ENCODE measurements around the gene GAL3ST1. TPM values are rescaled to one million over a fixed set of nuclear protein-coding genes. Genes with fewer than 3 reads are reported as not detected.

GAL3ST1 gene
- polyA plus RNA-seq, 1 donor from 2014 or later = 1.6 TPM

DNA sequence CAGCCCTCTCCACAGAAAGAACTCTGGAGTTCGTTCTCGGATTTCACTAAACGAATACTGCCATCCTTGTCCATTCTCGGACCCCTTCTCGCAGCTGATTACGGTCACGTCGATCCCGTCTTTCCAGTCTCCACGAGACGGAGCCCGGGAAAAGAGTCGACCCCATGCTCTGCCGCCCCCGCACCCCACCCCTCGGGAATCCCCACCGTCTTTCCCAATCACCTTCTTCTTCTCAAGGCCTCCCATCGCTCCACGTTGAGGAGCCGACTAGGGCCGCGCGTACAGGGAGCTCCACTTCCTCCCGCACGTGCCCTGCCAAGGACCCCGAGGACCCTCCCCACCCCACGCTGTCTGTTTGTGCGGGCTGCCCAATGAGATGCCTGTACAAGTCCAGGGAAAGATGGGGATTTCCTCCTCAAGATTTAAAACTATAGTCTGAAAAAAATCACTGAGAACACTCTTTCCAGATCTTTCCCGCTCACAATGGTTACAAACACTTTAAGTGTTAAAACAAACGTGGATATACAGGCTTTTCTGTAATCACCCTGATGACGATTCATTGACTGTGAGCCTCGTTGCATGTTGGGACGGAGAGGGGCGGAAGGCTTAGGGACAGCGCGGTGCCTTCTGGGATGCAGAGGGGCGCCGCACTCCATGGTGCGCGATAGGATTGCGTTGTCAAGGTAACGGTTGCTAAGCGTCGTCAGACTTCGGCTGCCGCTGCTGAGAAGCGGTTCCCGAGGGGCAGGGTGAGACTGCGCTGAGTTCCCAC lies 17.3 kb upstream of the GAL3ST1 start, which contains the start of gene PES1:
Gene PES1, minus strand, starts transcription at position 323 of the 772 bp plus-strand sequence. Its CDS starts 77 bp downstream, at position 246.
- TF ChIP-seq EP300 (conservative IDR thresholded peaks at IDR 0.05; ENCODE audit: poor library complexity, severe bottlenecking) = peak; percentile 79
- TF ChIP-seq, protein P1, sequence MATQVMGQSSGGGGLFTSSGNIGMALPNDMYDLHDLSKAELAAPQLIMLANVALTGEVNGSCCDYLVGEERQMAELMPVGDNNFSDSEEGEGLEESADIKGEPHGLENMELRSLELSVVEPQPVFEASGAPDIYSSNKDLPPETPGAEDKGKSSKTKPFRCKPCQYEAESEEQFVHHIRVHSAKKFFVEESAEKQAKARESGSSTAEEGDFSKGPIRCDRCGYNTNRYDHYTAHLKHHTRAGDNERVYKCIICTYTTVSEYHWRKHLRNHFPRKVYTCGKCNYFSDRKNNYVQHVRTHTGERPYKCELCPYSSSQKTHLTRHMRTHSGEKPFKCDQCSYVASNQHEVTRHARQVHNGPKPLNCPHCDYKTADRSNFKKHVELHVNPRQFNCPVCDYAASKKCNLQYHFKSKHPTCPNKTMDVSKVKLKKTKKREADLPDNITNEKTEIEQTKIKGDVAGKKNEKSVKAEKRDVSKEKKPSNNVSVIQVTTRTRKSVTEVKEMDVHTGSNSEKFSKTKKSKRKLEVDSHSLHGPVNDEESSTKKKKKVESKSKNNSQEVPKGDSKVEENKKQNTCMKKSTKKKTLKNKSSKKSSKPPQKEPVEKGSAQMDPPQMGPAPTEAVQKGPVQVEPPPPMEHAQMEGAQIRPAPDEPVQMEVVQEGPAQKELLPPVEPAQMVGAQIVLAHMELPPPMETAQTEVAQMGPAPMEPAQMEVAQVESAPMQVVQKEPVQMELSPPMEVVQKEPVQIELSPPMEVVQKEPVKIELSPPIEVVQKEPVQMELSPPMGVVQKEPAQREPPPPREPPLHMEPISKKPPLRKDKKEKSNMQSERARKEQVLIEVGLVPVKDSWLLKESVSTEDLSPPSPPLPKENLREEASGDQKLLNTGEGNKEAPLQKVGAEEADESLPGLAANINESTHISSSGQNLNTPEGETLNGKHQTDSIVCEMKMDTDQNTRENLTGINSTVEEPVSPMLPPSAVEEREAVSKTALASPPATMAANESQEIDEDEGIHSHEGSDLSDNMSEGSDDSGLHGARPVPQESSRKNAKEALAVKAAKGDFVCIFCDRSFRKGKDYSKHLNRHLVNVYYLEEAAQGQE (IDR thresholded peaks at IDR 0.05; ENCODE audit: borderline replicate concordance) = peak; percentile 86
- TF ChIP-seq, protein P2, sequence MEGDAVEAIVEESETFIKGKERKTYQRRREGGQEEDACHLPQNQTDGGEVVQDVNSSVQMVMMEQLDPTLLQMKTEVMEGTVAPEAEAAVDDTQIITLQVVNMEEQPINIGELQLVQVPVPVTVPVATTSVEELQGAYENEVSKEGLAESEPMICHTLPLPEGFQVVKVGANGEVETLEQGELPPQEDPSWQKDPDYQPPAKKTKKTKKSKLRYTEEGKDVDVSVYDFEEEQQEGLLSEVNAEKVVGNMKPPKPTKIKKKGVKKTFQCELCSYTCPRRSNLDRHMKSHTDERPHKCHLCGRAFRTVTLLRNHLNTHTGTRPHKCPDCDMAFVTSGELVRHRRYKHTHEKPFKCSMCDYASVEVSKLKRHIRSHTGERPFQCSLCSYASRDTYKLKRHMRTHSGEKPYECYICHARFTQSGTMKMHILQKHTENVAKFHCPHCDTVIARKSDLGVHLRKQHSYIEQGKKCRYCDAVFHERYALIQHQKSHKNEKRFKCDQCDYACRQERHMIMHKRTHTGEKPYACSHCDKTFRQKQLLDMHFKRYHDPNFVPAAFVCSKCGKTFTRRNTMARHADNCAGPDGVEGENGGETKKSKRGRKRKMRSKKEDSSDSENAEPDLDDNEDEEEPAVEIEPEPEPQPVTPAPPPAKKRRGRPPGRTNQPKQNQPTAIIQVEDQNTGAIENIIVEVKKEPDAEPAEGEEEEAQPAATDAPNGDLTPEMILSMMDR (IDR thresholded peaks at IDR 0.05; ENCODE audit: poor library complexity, severe bottlenecking) = peak; percentile 25
- TF ChIP-seq TAF1 (IDR thresholded peaks at IDR 0.05; ENCODE audit: low read depth) = no peak
- TF ChIP-seq SMC3 (conservative IDR thresholded peaks at IDR 0.05; ENCODE audit: poor library complexity) = no peak
- TF ChIP-seq EZH2 (IDR thresholded peaks at IDR 0.05; ENCODE audit: borderline replicate concordance, insufficient read depth, low read length, poor library complexity, severe bottlenecking) = no peak
- peak; percentile 38 for TF ChIP-seq RAD21 (conservative IDR thresholded peaks at IDR 0.05)
- TF ChIP-seq POLR2AphosphoS5 (IDR thresholded peaks at IDR 0.05) = peak; percentile 63
- peak; percentile 99 for TF ChIP-seq MXI1 (conservative IDR thresholded peaks at IDR 0.05; ENCODE audit: poor library complexity, severe bottlenecking)
- Histone ChIP-seq H3F3A (ENCODE audit: insufficient read depth, low read length, poor library complexity, severe bottlenecking) (no peaks in the 10 kb centered on the region), H3K27ac (ENCODE audit: low read length) (peak within 1 kb of the TSS; percentile 93), H3K4me2 (ENCODE audit: low read length) (peak within 1 kb of the TSS; percentile 86), H3K36me3 (ENCODE audit: insufficient read depth, low read length) (no peaks in the 10 kb centered on the region), H2AFZ (ENCODE audit: low read depth, low read length) (no peak within 1 kb of the TSS), H3K9me3 (ENCODE audit: low read length) (no peaks in the 10 kb centered on the region), H3K9ac (ENCODE audit: low read length) (peak within 1 kb of the TSS; percentile 69), H3K27me3 (ENCODE audit: insufficient read depth, low read depth, low read length) (no peaks in the 10 kb centered on the region), H3K4me3 (ENCODE audit: low read length) (peak within 1 kb of the TSS; percentile 81), H3K9me2 (ENCODE audit: insufficient read depth, low read length) (no peaks in the 10 kb centered on the region), H3K79me2 (replicated peaks; ENCODE audit: insufficient read depth, low read length) (peaks cover 19% of the 10 kb centered on the region), H4K20me1 (ENCODE audit: insufficient read depth) (no peaks in the 10 kb centered on the region)

DNA sequence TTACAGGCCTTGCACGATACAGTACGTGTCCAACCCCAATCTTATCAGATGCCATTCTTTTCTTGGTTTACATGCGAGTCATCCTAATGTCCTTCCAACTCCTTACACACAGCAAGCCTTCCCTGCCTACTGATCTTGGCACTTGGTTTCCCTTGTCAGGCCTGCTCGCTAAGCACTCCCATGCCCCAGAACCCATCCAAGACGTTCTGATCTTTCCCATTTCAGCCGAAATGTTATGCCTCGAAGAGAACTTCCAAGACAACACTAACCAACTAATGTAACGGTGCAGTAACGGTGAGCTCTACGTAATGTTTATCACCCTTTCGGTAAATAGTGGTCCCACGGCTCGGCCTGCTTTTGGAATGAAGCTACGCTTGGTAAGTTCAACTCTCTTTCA lies 16.7 kb upstream of the GAL3ST1 start:
- no peaks in the 10 kb centered on the region for H3K9me2 ChIP-seq (ENCODE audit: insufficient read depth, low read length)
- no peaks in the 10 kb centered on the region for H3K36me3 ChIP-seq (ENCODE audit: insufficient read depth, low read length)
- peak overlapping the region; percentile 86 for H3K4me2 ChIP-seq (ENCODE audit: low read length)
- H3K9ac ChIP-seq (ENCODE audit: low read length) = peak overlapping the region; percentile 69
- no peaks in the 10 kb centered on the region for H4K20me1 ChIP-seq (ENCODE audit: insufficient read depth)
- no peaks in the 10 kb centered on the region for H3F3A ChIP-seq (ENCODE audit: insufficient read depth, low read length, poor library complexity, severe bottlenecking)
- H3K27ac ChIP-seq (ENCODE audit: low read length) = peak overlapping the region; percentile 93
- no peaks in the 10 kb centered on the region for H3K27me3 ChIP-seq (ENCODE audit: insufficient read depth, low read depth, low read length)
- no peaks in the 10 kb centered on the region for H3K9me3 ChIP-seq (ENCODE audit: low read length)
- H3K4me3 ChIP-seq (ENCODE audit: low read length) = peak overlapping the region; percentile 81
- no peak overlapping the region for H2AFZ ChIP-seq (ENCODE audit: low read depth, low read length)
- TF ChIP-seq TAF1 (IDR thresholded peaks at IDR 0.05; ENCODE audit: low read depth) (no peak), SMC3 (conservative IDR thresholded peaks at IDR 0.05; ENCODE audit: poor library complexity) (no peak), MXI1 (conservative IDR thresholded peaks at IDR 0.05; ENCODE audit: poor library complexity, severe bottlenecking) (no peak), EP300 (conservative IDR thresholded peaks at IDR 0.05; ENCODE audit: poor library complexity, severe bottlenecking) (no peak), POLR2AphosphoS5 (IDR thresholded peaks at IDR 0.05) (no peak), EZH2 (IDR thresholded peaks at IDR 0.05; ENCODE audit: borderline replicate concordance, insufficient read depth, low read length, poor library complexity, severe bottlenecking) (no peak), RAD21 (conservative IDR thresholded peaks at IDR 0.05) (no peak)
- TF ChIP-seq, protein P1 (IDR thresholded peaks at IDR 0.05; ENCODE audit: borderline replicate concordance) = no peak
- TF ChIP-seq, protein P2 (IDR thresholded peaks at IDR 0.05; ENCODE audit: poor library complexity, severe bottlenecking) = no peak
- peaks cover 19% of the 10 kb centered on the region for H3K79me2 ChIP-seq (replicated peaks; ENCODE audit: insufficient read depth, low read length)

All from neural cell (in vitro differentiated cells).